Inflammatory macrophage treated with lipopolysaccharide for 4 hours (primary cell): ENCODE measurements around the gene CRYGC.
"Not testable (repeated sequence)": the region's sequence is repeated elsewhere in the genome, so short reads cannot be mapped to it uniquely, and the experiment has no call there.

Experiments
- DNase-seq: peaks from one replicate; pipeline ENCODE4 v3.0.0-alpha.2; 2020

Gene CRYGC, protein sequence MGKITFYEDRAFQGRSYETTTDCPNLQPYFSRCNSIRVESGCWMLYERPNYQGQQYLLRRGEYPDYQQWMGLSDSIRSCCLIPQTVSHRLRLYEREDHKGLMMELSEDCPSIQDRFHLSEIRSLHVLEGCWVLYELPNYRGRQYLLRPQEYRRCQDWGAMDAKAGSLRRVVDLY

DNA sequence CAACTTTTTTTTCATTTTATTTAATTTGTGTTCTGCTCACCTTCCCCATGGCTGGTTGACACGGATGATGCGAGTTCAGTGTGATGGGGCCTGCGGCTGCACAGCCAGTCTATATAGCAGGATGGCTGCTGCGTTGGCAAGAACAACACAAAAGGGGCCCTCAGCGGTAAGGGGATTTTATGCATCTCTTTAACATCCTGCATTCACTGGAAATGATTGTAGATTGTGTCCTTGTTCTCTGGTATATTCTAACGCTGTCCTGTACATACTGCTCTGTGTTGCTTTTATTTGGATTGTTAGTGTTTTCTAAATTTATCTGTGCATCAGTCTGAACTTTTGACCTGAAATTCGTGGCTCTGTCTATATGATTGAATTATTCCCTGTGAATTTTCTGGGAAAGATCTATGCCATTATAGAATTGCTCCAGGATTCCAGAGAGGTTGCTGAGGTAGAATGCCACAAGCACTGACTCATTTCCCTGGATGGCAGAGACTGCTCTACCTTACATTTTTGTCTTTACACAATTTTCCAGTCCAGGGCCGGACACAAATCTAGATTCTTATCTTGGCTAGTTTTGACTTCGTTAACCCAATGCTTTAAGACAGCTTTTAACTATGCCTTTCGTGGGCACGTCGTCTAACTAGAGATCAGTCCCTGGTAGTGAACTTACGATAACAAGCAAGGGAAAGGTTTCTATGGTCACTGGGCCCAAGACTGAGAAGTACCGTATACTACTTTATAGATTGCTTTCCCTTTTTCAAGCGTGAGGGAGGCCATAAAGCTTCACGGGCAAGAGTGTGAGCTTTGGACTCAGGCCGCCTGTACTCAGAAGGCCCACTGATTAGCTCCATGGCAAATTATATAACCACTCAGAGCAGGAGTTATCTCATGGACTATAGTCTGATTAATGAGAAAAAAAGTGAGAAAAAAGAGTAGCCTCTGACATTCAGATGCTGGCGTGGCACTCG, at the start of gene CRYGC:
CRYGC (minus strand) TSS at position 85 of the 968 bp plus-strand sequence; CDS start at position 49, 36 bp downstream.
- no peak for DNase-seq

DNA sequence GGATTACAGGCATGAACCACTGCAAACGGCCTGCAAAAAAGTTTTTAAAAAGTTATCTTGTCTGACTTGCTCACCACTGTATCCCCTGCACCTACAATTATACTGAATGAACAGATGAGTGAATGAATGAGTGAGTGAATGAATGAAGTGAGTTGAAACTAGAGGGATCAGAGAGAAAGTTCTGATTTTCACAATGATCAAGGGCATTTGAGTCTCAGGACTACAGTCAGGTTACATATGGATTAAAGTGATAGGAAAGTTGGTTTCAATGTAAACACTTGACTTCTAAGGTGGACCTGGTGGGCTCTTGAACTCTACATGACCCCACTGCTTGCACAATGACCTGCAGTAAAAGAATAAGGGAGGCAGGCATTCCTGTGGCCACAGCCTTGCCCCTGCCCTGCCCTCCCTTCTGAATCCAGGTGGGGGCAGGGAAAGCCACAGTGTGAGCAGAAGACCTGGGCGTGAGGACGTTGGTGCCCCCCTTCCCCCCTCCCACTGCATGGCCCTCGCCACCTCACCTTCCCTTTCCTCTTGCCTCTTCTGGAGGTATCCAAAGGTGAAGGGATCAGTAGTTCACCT, 49.5 kb upstream of the CRYGC start:
- DNase-seq = no peak

DNA sequence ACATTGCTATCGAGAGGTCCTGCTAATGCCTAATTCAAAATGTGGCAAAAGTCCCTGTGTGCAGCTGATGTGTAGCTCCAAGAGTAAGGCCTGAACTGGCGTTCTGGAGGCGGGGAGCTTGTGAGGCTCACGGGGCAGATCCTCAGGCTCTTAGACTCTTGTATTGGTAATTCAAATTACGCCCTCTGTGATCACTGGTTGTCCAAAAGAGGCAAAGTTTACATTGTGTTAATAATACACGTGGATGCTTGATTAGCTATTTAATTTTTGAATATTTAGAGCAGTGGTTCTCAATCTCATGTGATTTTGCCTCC, 46.2 kb upstream of the CRYGC start:
- no peak for DNase-seq

DNA sequence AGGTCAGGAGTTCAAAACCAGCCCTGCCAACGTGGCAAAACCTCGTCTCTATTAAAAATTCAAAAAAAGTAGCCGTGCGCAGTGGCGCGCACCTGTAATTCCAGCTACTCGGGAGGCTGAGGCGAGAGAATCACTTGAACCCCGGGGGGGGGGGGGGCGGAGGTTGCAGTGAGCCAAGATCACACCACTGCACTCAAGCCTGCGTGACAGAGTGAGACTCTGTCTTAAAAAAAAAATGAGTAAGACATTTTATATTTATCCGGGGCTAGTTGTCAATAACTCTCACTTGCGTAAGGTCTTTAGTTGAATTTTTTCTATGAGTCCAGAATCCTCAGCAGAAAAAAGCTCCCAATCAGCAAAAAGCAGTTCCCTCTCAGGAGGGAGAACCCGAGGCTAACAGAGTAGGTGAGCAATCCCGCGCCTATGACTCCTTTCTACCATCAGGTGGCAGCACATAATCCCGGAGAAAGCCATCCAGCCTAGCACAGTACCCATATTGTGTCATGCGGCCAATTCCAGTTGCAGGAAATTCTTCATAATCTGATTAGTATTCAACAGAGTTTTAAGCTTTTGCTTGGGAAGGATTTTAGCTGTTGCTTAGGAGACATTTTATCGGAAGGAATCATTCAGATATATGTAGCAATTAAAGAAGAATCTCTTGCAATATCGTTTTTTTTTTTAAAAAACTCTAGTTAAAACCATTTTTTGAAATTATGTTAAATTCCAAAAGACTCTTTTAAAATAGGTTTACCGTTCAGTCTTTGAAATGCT, 45.6 kb upstream of the CRYGC start:
- DNase-seq = peak; percentile 89

DNA sequence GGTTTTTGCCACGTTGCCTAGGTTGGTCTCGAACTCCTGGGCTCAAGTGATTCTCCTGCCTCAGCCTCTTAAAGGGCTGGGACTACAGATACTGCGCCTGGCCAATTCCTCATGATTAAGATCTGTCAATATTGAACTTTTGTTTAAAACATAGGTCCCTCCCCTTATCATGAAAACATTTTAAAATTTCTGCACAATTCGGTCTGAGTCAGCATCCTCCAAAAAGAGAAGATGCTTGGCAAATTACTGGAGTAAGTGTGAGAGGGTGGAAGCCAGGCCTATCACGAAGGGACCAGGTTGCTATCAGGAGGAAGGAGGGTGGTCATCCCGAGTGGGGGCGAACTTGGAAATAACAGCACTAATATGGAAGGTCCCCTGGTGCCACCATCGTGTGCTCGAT, 44.5 kb upstream of the CRYGC start:
- DNase-seq = no peak

DNA sequence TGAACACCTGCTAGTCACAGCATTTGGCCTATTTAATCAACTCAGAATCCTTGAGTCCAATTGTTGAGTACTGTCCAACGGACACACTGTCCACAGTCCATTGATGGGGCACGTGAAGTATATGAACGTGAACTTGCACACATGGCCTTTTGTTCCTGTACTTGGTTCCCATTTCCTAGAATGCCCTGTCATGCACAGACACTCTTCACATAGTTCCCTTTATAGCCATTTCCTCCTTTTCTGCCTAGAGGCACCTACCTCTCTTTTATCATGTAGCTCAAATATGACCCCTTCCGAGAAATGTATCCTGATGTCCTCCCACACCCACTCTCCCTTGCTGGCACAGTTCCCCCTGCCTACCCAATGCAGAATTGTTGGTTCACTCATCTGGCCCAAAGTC, 42.5 kb upstream of the CRYGC start:
- peak; percentile 82 for DNase-seq

DNA sequence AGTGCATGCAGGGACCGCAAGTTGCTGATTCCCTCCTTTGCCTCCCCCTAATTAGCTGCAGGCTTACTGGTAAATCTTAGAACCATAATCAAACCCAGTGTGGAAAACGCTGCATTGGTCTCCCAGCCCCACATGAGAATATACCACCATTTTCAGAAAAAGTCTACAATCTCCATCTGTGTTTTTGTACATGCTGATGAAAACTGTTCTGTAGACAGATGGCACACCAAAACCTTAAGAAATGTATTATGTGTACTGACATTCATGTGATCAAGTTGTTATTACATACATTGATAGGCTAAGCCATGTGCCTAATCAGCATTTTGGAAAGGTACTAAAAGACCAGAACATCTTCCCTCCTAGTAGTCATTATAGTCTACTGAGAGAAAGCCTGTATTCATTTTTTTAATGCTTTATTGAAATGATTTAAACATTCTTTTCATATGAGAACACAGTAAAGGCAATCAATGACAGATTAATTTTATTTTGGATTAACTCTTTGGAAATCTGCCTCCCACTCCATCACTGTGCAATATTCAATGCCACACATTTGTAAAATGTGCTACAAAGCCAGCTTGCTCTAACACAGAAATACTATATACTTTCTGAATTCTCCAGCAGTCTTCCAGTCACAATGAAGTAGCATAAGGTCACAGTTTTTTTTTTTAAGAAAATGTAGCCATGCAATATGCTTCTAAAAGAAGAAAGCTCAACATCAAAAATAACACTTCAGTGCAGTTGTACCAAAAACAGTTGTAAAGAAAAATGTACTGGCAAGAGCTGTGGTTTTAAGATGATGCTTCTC, 35.5 kb upstream of the CRYGC start:
- no peak for DNase-seq

DNA sequence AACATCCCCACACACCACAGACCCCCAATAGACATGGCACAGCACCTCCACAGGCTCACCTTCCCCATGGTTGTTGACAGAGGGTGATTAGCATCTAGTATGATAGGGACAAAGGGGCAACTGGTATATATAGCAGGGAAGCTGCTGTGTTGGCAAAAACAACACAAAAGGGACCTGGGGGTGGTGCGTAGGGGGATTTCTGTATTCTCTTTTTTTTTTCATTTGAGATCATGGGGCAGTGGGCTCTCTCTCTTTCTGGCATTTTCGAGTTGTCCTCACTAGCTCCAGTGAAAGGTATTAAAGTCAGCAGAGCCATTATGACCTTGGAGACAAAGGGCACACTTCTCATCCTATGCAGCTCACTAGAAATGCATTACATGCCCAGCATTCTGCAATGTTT, 33.9 kb upstream of the CRYGC start, which contains the start of gene CRYGA:
CRYGA (minus strand) TSS at position 101 of the 400 bp plus-strand sequence; CDS start at position 68, 33 bp downstream.
- DNase-seq = no peak

DNA sequence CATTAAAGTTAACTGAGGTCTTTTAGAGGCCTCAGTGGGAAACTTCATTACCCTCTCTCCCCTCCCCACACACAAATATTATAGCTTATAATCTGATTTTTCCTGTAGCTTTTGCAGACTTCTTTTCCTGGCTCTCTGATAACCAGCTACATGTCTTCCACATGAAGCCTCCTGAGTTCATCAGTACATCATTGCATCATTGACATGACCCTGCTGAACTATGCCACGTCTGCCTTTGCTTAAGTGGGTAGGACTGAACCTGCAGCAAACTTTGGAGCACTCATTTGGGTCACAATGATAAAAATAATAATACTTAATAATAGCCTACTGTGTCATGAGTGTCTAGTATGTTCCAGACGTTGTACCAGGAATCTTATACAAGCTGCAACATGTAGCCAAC, 26.8 kb upstream of the CRYGC start:
- no peak for DNase-seq

DNA sequence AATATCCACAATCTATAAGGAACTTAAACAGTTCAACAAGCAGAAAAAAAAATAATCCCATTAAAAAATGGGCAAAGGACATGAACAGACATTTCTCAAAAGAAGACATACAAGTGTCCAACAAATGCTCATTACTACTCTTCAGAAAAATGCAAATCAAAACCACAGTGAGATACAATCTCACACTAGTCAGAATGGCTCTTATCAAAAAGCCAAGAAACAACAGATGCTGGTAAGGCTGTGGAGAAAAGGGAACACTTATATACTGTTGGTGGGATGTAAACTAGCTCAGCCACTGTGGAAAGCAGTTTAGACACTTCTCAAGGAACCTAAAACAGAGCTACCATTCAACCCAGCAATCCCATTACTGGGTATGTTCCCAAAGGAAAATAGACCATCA, 23.5 kb upstream of the CRYGC start:
- no peak for DNase-seq

DNA sequence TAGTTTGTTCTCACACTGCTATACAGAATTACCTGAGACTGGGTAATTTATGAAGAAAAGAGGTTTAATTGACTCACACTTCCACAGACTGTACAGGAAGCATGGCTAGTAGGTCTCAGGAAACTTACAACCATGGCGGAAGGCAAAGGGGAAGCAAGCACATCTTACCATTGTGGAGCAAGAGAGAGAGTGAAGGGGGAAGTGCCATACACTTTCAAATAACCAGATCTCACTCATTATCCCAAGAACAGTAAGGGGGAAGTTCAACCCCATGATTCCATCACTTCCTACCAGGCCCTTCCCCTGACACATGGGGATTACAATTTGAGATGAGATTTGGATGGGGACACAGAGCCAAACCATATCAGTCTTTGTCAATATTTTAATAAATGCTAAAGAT, 21.3 kb upstream of the CRYGC start:
- DNase-seq = peak; percentile 59

DNA sequence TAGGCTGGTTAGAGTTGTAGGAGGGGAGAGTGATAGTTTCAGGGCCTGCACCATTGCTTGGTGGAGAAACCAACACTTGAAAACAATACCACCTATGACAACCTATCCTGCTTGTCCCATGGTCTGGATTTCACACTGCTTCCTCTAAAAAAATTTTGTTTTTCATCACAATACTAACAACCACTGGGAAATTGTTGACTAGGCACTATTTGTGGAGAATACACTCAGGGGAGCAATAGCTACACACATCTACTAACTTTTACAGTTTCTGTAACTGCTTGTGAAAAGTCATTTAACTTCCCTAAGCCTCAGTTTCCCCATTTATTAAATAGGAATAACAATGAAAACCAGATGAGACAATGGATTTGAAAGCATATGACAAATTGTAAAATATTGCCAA, 20.5 kb upstream of the CRYGC start:
- DNase-seq = no peak

DNA sequence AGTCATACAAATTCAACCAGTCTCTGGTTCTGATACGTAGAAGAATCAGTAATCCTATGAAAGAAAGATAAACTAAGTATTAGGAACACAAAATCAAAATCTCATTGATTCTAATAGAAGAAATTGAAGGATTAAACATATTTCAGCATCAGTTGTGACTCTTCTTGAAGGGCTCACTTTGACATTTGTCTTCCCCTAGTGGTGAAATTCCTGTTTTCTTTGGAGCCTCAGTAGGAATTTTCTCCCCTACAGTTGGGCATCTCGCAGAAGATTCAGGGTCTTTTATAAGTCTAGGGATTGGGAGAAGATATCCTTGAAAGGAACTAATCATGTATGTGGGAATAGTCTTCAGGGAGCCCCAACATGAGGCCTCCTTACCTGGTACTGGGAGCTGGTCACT, 19.2 kb upstream of the CRYGC start:
- no peak for DNase-seq

DNA sequence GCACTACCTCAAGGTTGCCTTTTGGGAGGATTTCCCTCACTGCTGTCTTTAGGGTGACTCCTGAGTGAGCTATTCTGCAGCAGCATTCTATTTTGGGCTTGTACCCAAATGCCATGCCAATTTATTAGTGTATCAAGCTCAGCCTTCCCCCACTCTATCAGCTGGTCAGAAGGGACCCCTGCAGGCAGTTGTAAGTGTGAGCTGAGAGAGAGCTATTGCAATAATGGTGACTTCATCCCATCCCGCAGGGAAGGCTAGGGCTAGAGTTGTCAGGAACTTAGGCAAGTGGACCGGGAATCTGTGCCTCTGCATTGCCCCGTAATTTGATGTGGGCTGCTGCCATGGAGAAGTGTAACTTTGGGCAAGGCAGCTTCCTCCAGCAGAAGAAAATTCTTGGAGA, 18.1 kb upstream of the CRYGC start:
- DNase-seq = no peak

DNA sequence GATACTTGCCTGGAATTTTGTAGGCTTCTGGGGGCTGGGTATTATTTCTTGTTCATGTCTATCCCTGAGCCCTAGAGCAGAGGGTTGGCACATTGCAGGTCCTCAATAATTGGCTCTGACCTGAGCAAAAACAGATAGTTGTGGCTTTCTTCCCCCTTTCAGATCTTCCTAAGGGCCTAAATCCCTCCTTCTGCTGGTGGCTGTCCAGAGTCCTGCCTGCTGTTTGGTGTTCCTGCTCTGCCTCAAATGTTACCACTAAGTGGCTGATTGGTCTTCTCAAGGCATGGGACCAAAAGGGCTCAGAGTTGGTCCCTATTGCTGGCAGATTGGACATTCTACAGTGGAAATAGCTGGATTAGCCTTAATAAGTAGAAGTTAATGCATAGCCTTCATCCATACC, 17.4 kb upstream of the CRYGC start:
- no peak for DNase-seq

DNA sequence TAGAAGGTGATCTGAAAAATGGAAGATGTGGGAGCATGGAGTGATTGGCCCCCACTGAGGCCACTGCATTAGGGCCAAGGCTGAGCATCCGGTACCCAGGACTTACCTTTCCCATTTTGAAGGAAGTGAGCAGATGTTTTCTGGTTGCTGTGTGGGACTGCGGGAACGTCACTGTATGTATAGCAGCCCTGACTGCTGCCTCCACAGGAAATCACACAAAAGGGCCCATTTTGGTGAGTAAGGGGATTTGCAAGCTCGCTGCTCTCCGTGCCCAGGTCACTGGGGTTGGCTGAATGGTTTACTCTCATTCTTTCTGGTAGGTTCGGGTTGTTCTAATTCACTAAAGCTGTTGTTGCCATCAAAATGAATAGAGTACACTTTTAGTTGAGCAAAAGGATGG, 16.4 kb upstream of the CRYGC start, which contains the start of gene CRYGB:
CRYGB (minus strand) TSS at position 153 of the 400 bp plus-strand sequence; CDS start at position 115, 38 bp downstream.
- no peak for DNase-seq

DNA sequence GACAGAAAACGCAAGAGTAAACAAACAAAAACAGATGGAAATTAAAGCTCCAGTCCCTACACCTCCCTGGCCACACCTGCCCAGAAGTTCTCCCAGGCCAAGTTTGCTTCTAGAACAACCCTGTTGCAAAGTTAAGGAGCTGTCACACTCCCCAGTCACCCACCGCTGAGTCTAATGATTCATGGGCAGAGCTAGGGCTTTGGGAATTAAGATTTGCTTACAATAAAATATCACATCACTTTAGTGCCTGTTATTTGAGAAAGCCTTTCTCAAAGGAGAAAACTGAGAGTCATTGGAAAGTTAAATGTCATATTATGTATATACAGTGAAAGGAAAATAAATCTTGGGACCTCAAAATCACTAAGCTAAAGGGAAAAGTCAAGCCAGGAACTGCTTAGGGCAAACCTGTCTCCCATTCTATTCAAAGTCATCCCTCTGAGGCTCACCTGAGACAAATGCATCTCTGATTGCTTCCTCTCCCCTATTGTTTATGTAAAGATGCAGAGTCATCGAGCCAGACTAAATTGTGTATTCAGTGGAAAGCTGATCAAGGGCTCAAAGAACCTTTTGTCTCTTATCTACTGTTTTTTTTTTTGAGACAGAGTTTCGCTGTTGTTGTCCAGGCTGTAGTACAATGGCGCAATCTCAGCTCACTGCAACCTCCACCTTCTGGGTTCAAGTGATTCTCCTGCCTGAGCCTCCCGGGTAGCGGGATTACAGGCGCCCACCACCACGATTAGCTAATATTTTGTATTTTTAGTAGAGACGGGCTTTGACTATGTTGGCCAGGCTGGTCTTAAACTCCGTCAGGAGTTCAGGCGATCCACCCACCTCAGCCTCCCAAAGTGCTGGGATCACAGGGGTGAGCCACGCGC, 13.5 kb upstream of the CRYGC start:
- DNase-seq = no peak

DNA sequence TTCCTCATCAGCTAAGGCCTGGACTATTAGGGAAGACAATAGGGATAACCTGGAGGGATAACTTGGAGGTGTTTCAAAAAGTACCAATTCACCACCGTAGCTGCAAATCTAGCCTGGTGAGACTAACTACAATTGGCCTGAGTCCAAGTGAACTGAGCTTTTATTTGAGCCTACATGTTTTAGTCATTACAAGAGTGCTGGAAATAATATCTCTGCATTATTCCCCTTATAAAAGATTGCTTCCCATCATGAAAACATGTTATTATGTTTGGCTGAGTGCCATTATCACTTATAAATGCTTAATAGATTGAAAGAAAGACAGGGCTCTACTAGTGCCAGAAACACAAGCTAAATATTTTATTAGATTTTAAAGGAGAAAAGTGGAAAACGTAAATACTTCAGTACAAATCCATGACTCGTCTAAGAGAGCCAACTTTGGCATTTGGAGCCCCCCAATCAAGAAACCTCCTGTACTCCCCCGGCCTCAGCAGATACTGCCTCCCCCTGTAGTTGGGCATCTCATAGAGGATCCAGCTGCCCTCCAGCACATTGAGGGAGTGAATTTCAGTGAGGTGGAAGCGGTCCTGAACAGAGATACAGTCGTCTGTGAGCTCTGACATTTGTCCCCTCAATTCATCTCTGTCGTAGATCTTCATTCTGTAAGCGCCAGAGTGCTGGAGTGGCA, 12.8 kb upstream of the CRYGC start:
- no peak for DNase-seq

DNA sequence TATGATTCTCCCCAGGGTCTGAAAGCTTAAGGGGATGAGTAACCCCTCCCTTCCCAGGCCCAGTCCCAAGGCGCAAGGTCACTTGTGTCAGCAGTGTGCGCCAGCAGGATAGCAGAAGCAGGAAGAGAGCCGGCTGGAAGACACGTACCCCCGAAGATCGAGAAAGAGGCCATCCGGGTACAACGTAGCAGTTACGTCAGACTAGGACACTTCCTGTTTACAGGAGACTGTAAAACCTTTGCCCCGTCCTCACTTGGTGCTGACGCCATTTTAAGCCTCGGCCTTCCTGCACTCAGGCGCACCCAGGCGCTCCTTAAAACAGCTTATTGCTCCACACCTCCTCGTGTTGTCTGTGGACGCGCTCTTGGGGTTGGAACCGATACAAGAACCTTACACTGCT, 9.8 kb upstream of the CRYGC start:
- DNase-seq = no peak

DNA sequence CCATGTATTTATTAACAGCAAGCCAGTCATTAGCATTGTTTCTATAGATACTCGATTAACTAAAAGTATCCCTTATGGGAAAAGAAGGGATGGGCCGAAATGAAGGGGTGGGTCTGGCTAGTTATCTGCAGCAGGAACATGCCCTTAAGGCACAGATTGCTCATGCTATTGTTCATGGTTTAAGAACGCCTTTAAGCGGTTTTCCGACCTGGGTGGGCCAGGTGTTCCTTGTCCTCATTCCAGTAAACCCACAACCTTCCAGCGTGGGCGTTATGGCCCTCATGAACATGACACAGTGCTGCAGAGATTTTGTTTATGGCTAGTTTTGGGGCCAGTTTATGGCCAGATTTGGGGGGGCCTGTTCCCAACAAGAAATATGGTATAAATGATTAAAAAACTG, 8.7 kb upstream of the CRYGC start:
- DNase-seq = not testable (repeated sequence)

DNA sequence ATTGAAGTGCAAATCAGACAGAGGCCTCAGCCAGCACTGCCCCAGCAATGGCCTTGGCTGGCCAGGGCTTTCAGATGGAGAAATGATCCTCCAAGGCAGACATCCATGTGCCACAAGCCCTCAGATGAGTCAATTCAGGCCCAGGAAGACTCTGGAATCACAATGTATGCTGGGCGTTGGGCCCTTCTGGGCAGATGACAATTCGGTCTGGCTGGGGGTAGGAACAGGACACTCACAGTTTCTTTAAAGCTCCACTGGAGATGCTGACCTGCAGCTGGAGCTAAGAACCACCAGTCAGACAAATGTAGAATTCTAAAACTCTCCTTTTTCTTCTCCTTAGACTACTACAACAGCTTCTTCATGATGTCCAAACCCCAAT, 7.1 kb upstream of the CRYGC start:
- no peak for DNase-seq
